GM18499 (cell line): ENCODE measurements around the gene CES1.
"Not testable (repeated sequence)": the region's sequence is repeated elsewhere in the genome, so short reads cannot be mapped to it uniquely, and the experiment has no call there.

ENCODE experiments used
- ATAC-seq: cut with Tn5 transposase; IDR thresholded peaks from one replicate; pipeline ENCODE4 v1.9.1; 2021; ENCODE audit warnings: moderate number of reproducible peaks; ENCODE audit not compliant: insufficient read depth, unreplicated experiment

Gene CES1

DNA sequence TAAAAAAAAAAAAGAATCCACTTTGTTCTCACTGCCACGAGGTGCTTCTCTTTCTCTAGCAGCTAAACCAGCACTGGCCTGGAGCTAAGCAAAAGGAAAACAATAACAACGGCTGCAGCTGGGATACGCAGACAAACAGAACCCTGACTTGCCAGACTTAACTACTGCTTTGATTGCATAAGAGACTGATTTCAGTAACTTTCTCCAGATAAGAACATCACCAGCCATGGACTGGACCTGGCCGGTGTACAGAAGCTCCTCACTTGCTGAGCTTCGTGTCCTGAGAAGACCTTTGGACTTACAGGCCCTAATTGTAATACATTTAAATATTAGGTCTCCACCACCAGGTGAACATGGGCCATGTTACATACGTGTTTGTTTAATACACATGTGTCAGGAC lies 27.8 kb downstream of the CES1 start:
- ATAC-seq: not testable (repeated sequence)

DNA sequence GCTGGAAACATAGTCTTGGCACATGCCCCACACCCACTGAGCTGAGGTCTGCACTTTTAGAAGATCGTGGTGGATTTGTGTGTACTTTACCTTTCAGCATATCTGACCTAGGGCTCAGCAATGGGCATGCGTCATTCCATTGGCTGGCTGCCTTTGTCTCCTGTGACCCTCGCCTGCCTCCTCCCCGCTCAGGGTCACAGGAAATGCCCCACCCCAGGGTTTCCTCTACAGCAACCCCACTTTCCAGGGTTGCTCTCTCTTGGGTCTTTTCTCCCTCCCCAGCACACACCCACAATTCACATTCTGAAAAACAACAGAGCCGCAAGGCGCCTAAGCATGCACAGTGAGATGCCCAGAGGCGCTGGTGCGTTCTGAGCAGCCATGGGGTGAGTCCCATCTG lies 29.2 kb downstream of the CES1 start:
- not testable (repeated sequence) for ATAC-seq

DNA sequence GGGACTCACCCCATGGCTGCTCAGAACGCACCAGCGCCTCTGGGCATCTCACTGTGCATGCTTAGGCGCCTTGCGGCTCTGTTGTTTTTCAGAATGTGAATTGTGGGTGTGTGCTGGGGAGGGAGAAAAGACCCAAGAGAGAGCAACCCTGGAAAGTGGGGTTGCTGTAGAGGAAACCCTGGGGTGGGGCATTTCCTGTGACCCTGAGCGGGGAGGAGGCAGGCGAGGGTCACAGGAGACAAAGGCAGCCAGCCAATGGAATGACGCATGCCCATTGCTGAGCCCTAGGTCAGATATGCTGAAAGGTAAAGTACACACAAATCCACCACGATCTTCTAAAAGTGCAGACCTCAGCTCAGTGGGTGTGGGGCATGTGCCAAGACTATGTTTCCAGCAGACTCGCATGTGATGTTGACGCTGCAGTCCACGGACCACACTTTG lies 39.9 kb downstream of the CES1 start:
- not testable (repeated sequence) for ATAC-seq

DNA sequence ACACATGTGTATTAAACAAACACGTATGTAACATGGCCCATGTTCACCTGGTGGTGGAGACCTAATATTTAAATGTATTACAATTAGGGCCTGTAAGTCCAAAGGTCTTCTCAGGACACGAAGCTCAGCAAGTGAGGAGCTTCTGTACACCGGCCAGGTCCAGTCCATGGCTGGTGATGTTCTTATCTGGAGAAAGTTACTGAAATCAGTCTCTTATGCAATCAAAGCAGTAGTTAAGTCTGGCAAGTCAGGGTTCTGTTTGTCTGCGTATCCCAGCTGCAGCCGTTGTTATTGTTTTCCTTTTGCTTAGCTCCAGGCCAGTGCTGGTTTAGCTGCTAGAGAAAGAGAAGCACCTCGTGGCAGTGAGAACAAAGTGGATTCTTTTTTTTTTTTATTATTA lies 41.4 kb downstream of the CES1 start:
- ATAC-seq: not testable (repeated sequence)

DNA sequence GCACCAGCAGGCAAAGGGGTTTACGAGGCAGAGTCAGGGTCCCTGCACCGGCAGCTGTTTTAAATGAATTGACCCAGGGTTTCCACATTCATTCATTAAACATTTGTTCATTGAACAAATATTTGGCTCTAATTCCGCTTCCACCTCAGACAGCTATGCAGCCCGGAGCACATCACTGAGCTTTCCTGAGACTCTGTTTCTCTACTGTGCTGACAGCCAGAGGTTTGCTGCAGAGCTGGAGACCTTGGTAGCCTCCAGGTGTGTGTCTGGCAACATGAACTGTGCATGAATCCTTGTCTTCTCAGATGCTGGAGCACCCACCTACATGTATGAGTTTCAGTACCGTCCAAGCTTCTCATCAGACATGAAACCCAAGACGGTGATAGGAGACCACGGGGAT lies 42.7 kb downstream of the CES1 start:
- not testable (repeated sequence) for ATAC-seq

DNA sequence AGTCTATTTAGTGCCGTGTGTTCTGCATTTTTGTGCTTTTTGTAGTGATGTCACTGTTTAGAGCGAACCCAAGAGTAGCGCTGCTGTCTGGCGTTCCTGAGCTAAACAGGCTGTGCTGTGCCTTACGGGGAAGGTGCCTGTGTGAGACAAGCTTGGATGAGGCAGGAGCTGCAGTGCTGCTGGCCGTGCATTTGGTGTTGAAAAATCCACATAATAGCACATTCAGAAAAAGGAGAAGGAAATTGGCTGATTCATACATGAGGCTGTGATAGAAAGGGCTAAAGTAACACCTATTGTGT lies 50.2 kb downstream of the CES1 start:
- ATAC-seq: not testable (repeated sequence)

DNA sequence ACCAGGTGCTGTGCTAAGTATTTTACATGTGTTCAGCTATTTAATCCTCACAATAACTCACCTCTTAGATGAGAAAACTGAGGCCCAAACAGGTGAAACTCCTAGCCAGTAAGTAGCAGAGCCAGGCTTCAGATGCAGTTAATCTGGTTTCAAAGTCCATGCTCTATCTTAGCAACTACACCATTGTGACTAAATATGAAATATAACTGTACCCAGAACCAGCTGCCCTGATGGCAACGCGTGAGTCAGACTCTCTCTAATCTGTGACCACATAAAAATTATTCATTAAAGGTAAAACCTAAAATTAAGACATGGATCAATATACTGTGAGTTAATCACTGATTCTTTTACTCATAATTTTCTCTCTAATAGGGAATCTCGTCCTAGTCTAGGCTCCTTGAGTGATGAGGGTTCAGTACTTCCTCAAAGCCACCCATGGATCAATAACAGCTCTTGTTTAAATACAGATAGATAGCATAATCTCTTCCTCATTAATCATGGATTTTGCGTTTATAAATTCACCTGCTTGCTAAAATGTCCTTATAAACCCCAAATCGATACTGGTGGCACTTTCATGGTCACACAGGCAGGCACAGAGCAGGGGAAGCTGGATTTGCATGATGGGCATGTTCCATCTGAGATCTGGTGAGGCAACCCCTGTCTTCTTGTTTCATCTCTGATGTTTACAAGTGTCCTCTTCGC lies 50.7 kb downstream of the CES1 start:
- not testable (repeated sequence) for ATAC-seq

DNA sequence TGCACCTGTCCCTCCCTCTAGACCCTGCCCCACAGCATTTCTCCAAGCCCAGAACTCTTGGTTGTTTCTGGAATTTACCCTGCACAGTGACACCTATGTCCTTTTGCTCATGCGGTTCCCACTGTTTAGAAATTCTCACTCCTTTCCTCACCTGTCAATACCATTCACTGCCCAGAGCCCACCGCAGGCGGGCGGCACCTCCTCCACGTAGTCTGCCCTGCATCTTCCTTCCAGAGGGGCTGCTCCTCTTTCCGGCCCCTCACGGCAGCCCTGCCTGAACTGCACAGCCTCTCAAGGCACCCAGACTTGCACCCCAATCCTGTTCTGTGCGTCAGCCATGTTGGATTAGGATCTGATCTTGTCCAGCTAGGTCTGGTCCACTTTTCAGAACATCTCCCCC lies 51.4 kb downstream of the CES1 start:
- not testable (repeated sequence) for ATAC-seq

DNA sequence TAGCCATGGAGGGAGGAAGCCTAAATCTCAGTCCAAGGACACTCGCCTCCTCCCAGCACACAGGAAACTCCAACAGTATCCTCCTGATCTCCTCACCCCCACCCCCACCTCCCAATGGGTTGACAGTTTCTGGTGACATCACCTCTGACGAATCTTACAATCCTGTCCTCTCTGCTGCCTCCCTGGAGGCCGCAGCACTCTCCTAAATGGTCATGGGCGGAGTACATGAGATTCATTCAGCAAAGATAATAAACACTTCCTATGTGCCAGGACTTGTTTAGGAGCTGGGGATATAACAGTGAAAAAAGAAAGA lies 52.8 kb downstream of the CES1 start:
- not testable (repeated sequence) for ATAC-seq

DNA sequence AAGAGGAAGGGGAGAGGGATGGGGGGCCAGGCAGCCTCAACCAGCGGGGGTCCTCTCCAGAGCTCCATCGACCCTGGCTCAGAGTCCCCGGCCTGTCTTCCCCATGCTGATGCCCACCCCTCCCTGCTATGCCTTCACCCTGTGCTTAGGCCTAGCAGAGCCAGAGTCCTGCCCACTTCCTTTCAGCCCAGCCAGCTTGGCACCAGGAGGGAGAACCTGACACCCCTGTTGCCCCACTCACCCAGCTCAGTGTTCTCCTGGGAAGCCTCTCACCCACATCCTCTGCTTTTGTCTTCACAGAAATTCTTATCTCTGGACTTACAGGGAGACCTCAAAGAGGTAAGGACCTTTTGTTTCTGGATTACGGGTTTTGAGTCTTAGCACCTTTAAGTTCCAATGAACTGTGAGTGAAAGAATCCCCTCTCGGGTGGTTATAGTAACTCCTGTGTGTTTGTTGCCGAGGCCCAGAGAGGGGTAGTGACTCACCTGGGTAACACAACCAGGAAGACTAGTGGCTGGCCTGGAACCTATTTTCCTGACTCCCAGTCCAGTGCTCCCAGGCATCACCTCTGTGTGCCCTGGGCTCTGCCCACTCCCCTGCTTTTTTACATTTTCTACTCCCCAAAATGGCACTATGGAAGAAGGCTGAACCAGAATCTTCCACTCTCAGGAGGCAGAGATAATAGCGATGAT lies 53.3 kb downstream of the CES1 start:
- ATAC-seq: no peak

DNA sequence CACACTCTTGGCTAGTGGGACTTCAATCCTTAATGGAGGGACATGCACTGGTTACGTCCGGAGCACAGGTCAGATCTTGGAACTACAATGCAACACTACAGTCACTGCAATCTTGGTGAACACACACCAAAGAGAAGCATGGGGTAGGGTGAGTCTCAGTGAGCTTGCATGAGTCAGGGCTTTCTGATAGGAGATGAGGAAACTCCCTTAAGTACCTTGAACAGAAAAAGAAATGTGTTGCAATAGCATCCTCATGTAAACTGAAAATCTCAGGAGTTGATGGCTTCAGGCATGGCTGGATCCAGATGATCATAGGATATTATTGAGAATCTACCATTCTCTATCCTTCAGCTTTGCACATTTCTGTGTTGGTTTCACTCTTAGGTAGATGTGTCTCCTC lies 54.1 kb downstream of the CES1 start:
- no peak for ATAC-seq

DNA sequence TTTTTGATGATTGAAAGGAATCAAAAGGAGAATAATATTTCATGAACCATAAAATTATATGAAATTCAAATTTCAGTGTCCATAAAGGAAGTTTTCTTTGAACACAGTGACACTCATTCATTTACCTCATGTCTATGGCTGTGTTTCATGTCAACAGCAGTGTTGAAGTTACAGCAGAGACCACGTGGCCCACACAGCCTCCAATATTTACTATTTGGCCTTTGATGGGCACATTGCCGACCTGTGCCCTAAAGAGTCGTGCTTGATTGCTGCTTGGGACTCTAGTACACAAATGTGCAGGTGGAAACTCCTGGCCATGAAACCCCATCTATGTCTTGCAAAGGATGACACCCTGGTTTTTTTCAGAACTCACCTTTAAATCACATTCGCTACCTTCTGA lies 57.0 kb downstream of the CES1 start:
- no peak for ATAC-seq

DNA sequence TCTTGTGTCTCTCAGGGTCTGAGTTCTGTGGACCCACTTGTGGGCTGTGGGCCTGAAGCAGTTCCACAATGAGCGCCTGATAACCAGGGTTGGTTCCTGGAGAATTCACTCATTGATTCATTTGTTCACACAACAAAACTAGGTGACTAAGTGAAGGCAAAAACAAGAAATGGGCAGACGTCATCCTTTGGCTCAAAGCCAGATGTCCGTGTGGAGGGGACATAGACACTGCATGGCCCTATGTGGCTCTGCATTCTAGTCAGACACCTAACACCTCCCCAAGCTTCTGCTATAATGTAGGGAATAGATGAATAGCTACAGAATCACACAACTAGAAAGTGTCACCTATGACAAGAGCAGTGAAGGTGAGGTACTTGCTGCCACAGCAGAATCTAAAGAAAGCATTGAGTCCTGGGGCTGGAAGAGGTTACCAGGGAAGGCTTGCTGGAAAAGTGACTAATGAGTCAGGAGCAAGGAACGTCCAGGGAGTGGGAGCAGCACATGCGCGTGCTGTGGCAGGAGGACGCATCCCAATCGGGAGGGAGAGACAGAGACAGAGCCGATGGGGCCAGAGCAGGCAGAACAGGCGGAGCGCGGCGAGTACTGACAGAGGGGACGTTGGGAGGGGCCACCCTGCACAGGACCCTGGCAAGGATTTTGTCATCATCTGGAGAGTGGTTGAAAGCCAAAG lies 58.9 kb downstream of the CES1 start:
- ATAC-seq: no peak

DNA sequence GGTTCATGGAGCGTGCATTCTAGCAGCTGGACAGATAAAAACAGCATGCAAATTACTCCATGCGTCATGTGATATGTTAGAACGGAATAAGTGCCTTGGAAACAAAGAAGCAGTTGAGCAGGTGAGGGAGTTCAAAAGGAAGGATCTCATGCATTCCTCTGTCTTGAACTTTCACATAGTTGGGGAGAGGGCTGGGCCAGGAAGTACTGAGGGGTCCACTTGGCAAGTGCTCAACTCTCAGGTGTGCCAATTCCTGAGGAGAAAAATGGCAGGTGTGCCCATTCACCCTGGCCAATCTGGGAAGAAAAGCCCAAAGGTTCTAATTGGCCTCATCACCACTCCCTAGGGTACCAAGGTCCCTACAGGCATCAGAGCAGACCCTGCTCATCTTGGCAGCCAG lies 67.7 kb downstream of the CES1 start:
- no peak for ATAC-seq

DNA sequence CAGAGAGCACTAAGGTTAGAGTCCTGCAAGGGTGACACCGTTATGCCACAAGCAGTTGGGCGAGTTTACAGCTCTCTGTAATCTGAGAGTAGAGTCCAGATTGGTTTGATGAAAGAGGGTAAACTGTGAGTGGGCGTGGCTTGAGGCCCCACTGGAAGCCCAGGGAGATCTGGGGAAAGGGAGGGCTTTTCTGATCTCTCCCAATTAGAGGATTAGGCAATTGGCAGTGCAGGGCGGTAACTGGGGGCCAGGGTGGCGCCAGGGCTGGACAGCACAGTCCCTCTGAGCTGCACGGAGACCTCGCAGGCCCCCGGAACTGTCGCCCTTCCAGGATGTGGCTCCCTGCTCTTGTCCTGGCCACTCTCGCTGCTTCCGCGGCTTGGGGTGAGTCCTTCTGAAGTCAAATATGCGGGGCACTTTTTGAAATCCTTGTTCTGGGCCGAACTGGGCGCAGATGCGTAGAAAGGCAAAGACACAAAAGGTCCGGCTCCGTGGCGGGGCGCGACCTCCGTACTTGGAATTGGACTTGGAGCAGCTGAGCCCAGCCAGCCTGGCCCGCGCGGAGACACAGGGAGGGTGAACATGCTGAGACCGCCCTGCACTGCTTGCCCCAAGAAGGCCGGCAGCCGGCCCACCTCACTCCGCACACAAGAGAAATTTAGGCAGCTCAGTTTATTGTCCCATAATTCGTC lies 72.4 kb downstream of the CES1 start:
- ATAC-seq: no peak

DNA sequence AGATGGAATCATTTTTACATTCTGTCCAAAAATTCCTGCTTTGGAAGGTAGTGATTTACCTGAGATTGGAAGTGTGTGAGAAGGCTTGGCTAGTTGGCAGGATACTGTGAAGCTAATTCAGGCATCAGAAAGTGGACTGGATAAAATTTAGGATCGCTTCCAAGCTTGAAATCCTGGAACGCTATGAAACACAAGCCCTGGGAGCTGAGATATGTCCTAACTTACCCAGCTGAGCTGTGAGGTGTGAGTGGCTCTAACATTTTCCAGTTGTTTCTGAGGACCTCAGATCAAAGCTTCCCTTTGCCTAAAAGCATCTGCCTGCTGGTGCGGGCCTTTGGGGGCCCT lies 73.0 kb downstream of the CES1 start:
- not testable (repeated sequence) for ATAC-seq

DNA sequence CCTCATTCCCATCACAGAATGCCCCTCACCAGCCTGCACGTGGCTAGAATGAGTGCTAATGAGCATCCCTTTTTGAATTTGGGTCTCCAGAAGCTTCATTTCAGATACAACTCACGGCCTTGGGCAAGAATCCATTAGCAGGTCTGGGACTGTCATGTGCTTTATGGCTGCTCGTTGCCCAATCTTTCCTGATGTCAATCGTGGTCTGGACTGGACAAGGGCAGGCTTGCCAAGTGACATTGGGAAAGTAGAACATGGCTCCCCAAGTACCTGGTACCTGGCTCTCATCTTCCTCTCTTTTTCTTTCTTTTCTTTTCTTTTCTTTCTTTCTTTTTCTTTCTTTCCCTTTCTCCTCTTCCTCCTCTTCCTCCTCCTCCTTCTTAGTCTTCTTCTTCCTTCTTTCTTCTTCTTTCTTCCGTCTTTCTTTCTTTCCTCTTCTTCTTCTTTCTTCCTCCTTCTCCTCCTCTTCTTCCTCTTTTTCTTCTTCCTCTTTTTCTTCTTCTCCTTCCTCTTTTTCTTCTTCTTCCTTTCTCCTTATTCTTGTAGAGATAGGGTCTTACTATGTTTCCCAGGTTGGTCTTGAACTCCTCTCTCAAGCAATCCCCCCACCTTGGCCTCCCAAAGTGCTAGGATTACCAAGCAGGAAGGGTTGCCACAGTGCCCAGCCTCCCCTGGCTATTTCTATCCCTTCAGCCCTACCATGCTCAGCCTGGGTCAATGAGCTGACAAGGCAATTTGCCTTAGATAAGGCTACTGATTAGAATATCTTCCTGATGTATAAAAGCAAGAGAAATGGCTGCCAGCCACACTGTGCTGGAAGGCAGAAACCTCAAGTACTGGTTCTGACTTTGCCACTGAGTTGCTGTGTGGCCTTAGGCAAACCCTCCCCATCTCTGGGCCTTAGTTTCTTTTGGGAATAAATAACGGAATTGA lies 75.0 kb downstream of the CES1 start:
- not testable (repeated sequence) for ATAC-seq

DNA sequence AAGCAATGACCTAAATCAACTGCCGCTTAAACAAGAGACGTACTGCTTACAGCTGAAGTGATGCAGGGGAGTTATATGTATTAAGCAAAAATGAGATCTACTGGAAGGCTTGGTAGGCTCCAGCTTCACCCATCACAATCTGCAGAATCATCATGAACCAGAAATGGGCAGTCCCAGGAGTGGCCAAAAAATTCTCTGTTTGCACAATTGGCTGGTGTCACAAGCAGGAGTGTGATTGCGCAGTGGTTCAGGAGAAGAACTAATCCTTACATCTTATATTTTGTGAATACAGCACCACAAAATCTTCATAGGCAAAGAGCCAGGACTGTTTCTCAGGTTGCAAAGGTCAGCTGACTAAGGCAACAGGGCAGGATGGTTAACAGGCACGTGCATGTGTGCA lies 75.9 kb downstream of the CES1 start:
- ATAC-seq: no peak

DNA sequence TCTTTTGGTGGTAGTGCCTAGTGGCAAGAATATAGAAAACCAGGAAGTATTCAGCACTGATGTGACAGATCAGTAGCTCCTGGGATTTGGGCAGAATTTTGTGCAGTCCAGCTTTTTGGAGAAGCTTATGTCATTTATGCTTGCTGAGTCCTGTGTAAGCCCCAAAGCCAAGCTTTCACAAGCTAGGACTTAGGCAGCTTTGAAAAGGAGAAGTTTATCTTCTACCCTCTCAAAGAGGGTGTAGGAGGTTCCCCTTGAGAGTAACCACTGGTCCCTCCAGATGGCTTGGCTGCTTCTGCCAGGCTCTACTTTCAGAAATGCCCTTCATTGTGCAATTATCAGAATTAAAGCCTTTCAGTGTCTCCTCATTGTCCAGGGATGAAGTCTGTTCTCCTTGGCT lies 78.8 kb downstream of the CES1 start:
- ATAC-seq: no peak

DNA sequence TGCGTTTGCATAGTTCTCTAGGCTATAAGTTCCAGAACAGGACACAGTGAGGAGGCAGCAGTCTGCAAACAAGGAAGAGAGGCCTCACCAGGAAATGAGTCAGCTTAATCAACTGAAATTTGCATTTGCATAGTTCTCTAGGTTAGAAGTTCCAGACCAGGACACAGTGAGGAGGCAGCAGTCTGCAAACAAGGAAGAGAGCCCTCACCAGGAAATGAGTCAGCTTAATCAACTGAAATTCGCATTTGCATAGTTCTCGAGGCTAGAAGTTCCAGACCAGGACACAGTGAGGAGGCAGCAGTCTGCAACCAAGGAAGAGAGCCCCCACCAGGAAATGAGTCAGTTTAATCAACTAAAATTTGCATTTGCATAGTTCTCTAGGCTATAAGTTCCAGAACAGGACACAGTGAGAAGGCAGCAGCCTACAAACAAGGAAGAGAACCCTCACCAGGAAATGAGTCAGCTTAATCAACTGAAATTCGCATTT lies 79.7 kb downstream of the CES1 start:
- not testable (repeated sequence) for ATAC-seq
